HG03432 (cell line): Measurements from ENCODE around the gene PLCD4.

ENCODE experiments used
- ATAC-seq: cut with Tn5 transposase; IDR thresholded peaks from one replicate; pipeline ENCODE4 v1.9.1; 2021; ENCODE audit warnings: mild to moderate bottlenecking, moderate library complexity; ENCODE audit not compliant: unreplicated experiment

The PLCD4 gene

DNA sequence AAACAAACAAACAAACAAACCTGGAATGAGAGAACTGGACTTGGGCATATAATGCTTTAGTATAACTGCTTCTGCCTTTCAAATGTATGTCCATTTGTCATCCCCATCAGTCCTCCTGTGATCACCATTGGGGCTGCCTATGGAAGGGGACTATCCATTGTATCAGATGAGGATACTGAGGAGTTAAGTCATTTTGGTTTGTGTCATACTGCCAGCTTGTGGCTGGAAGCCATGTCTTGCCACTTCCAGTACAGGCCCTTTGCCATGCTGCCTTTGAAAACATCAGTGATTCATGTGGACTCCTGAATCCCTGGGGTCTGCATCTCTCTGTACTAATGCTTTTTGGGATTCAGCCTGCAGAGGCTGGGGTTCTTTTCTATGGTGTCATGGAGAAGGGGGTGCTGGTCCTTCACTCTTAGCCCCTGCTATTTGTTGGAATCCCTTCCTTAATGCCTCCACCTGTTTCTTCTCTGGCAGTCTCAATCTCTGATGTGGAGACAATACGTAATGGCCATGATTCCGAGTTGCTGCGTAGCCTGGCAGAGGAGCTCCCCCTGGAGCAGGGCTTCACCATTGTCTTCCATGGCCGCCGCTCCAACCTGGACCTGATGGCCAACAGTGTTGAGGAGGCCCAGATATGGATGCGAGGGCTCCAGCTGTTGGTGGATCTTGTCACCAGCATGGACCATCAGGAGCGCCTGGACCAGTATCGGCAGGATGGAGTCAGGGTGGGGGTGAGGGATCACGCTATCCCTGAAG, 10.6 kb downstream of the PLCD4 start:
- ATAC-seq, result no peak

DNA sequence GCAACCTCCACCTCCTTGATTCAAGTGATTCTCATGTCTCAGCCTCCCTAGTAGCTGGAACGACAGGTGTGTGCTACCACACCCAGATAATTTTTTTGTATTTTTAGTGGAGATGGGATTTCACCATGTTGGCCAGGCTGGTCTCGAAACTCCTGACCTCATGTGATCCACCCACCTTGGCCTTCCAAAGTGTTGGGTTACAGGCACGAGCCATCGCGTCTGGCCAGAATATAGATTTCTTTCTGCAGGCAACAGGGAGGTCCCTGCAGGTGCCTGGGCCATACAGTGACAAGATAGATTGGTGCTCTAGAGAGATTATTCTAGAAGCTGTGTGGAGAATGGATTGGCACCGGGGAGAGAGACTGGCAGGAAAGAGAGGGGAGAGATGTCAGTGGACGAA, 13.3 kb downstream of the PLCD4 start:
- ATAC-seq, result no peak

DNA sequence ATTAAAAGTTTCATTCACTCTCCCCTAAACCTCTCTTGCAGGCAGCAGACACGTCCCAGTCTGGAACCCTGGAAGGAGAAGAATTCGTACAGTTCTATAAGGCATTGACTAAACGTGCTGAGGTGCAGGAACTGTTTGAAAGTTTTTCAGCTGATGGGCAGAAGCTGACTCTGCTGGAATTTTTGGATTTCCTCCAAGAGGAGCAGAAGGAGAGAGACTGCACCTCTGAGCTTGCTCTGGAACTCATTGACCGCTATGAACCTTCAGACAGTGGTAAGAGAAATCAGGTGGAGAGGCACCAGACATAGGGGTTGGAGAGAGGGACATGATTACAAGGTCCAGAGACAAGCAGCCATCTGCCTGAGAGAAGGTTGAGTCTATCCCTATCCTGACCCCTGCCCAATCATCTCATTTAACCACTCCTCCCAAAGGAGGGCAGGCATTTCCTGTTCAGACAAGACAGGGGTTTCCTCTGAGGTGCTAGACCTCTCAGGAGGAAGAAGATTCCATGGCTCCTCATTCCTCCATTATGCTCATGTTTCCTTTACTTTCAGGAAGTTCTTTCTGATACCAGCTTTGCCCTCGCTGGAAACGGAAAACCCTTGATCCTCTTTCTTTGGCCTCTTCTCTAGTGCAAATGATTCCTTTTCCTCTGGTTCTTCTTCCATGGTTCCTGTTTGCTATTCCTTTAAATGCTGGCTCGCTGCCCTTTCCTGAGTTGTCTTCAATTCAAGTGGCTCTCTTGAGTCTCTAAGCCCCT, 15.1 kb downstream of the PLCD4 start:
- no peak for ATAC-seq

GRCh38 chr2:218623366-218623705, 15.6 kb downstream of the PLCD4 start:
- no peak for ATAC-seq

DNA sequence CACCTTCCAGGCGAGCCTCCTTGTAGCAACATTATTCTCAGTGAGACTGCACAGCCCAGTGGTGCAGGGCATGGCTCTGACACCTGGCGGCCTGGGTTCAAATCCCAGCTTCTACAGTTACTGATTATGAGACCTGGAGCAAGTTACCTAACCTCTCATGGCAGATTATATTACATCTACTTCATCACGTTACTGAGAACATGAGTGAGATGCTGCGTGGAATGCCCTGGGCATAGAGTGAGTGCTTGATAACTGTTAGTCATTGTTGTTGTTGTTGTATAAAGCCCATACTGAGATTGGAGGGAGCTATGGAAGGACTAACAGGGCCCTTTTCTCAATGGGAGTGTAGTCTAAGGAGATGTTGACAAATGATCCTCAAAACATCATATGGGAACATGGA, 18.7 kb downstream of the PLCD4 start:
- no peak for ATAC-seq

DNA sequence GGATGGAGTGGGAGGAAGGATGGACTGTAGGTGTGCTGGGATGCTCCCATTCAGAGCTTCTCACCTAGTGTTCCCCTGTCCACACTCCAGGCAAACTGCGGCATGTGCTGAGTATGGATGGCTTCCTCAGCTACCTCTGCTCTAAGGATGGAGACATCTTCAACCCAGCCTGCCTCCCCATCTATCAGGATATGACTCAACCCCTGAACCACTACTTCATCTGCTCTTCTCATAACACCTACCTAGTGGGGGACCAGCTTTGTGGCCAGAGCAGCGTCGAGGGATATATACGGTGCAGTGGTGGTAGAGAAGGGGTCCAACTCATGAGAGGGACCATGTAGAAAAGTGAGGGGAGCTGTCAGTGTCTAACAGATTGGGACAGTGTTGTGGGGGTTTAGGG, 20.2 kb downstream of the PLCD4 start:
- no peak for ATAC-seq

DNA sequence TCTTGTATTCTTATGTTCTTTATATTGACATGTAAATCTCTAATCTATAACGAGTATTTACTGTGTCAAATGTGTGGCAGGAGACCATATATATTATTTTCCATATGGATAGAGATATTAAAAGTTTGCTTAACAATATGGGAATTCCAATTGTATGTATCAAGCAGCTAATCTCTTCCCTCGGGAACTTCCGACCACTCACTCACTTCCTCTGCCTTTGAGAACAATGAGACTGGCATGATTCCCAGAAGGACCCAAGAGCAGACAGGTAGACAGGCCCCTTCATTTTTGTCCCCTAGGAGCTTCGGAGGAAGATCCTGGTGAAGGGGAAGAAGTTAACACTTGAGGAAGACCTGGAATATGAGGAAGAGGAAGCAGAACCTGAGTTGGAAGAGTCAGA, 24.1 kb downstream of the PLCD4 start:
- ATAC-seq, result no peak

DNA sequence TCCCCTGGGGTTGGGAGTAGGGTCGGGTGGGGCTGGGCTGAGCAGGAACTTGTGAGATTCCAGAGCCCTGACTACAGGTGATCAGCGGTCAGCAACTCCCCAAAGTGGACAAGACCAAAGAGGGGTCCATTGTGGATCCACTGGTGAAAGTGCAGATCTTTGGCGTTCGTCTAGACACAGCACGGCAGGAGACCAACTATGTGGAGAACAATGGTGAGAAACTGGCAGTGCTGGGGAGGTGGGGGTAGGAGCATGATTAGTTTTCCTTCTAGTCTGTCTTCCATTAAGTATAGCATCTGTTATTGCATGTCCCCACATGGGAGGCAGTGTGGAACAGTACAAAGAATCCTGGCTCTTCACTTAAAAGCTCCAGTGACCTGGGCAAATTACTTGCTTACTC, 28.0 kb downstream of the PLCD4 start:
- ATAC-seq, result no peak

DNA sequence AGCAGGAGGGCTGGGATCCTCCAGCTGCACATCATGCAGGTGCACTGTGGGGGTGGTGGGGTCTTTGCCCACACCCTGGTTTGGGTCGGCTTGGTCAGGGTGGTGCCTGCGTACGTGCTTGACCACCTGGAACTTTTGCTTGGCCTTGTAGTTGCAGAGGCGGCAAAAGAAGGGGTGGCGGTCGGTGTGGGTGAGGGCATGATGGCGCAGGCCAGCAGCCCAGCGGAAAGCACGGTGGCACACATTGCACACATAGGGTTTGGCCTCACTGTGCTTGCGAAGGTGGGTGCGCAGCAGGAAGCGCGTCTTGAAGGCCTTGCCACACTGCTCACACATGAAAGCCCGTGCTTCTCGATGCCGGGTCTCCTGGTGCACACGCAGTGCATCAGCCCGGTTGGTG, 30.7 kb downstream of the PLCD4 start:
- no peak for ATAC-seq

DNA sequence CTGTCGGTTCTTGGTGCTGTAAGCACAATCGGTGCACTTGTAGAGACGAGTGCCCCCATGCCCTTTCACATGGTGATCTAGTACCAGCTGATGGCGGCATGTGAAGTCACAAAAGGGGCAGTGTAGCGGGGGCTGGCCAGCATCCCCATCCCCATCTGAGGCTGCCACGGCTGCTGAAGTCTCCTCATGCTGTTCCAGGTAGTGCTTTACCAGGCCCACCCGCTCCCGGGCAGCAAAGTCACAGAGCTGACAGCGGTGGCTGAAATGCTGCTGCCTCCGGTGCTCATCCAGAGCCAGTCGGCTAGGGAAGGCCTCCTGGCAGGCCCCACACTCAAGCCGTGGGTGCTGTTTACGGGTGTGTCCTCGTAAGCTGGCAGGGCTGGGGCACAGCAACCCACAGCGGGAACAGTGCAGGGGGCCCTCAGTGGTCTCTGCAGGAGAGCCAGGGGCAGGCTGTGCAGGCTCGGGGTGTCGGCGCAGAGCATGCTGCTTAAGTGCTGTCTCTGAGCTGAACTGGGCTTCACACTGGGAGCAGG, 34.5 kb downstream of the PLCD4 start:
- ATAC-seq, result no peak

GRCh38 chr2:218642786-218643185, 35.1 kb downstream of the PLCD4 start:
- ATAC-seq, result no peak

DNA sequence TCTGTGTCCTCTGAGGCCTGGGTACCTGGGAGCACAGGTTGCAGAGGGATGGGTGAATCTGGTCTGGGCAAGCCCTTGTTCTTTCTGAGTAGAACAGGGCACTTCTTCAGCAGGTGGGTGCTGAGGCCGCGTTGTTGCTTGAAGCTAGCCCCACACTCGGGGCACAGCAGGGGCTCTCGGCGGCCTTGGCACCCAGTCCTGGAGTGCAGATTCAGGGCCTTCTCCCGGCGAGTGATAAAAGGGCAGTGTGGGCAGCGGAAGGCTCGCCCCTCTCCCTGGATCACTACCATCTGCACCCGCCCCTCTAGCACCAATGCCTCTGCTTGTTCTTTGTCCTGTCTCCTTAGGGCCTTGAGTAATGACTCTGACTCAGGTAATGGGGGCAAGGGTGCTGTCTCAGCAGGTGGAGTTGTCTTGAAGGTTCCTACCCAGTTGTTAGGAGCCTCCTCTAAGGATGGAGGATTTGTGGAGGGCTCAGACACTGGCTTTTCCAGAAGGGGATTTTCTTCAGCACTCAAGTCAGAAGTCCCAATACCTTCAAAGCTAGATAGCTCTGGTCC, 36.1 kb downstream of the PLCD4 start:
- ATAC-seq, result no peak

DNA sequence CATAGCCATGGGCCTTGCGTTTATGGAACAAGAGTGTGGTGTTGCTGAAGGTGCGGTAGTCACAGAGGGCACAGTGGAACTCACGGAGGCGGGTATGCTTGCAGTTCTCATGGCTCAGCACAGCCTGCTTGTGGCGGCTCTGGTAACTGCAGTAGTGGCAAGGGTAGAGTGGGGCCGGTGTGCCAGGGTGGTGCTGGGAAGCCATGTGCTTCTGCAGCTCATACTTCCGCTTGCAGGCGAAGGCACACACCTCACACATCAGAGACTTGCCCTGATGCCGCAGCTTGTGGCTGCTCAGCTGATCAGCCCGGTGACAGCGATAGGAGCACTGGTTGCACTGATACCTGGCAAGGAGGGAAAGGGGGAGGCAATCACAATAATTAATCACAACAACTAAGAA, 37.0 kb downstream of the PLCD4 start:
- ATAC-seq, result no peak

- ATAC-seq, result no peak
Observed at GRCh38 chr2:218645126-218645525, 37.4 kb downstream of the PLCD4 start.

DNA sequence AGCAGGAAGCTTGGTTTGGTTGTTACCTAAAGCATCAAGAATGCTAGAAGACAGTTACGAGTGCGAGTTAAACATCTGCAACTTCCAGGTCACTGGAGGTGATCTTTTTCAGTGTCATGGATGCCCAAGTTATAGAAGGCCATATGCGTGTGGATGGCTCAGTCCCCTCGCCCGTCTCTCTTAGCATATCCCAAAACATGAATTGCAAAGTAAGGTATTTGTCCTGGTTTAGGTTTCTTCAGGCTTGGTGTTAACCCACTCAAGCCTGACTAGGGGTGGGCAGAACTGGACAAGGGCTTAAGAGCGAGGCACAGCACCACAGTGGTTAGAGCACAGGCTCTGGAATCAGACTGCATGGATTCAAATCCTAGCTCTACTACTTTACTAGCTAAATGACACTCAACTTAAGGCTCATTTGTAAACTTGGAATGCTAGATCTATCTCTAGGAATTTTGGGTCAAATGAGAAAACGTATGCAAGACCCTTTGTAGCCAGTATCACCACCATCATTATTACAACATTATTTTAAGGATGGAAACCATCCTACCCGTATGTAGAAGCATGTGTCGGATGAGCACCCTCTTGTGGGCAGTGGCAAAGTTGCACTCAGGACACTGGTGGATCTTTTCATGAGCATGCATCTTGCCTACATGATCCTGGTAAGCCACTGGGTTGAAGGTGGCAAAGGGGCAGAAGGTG, 40.5 kb downstream of the PLCD4 start:
- no peak for ATAC-seq

DNA sequence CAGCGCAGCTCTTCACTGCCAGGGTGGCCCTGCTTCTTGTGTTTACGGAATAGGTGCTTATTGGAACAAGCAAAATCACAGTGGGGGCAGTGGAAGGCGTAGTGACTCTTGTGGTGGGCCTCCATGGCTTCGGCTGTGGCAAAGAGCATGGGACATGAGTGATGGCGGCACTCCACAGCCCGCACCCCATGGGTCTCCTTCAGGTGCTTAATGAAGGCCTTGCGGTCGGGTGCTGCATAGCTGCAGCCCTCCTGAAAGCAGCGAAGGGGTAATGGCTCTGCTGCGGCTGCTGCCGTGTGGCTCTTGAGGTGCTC, 41.0 kb downstream of the PLCD4 start:
- ATAC-seq, result no peak

- no peak for ATAC-seq
Observed at GRCh38 chr2:218655751-218656150, 48.1 kb downstream of the PLCD4 start.

DNA sequence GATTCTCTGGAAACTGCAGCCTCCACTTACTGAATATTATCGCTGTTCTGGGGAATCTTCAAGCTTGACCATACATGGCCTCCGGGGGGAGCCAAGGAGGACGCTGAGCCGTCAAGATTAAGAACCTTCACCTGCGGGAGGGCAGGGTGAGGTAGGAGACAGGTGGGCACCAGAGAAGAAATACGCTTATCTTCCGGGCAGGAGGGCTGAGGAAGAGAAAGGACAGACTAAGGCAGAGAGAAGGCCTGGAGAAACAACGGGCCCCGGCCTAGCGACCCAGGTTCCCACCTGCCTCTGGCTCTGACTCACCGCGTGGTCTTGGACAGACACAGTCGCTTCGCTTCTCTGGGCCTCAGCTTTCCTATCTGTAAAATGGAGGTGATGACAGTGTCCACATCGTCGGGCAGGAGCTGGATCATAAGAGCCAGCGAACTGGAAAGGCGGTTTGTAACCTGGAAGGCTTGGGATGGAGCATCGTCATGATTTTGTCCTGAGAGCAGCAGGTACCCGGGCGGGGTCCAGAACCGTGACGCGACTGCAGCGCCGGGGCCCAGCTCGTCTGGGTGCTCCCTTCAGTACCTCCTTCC, 51.1 kb downstream of the PLCD4 start:
- ATAC-seq, result peak; percentile 46

- peak; percentile 97 for ATAC-seq
Observed at GRCh38 chr2:218659258-218659987, 51.7 kb downstream of the PLCD4 start, which contains the start of the genes BCS1L and ZNF142. TSS of gene BCS1L (plus strand) at chr2:218659683. CDS start at chr2:218660988, 1,305 bp downstream. TSS of gene ZNF142 (minus strand) at chr2:218659623. CDS start at chr2:218656429, 3,194 bp downstream.

GRCh38 chr2:218659988-218660358, 52.3 kb downstream of the PLCD4 start:
- ATAC-seq, result no peak
